ENCODE data around the gene ADPRHL1.

ADPRHL1 gene

GRCh38 chr13:113415825-113416224 lies 37.5 kb downstream of the ADPRHL1 start:
- Histone ChIP-seq H3K36me3 (ENCODE audit: insufficient read depth, low read length) (no peaks in the 10 kb centered on the region), H3K4me1 (ENCODE audit: insufficient read depth, low read length) (no peaks in the 10 kb centered on the region; the same call in 1 of the 2 replicates)

GRCh38 chr13:113415032-113415431 lies 38.3 kb downstream of the ADPRHL1 start:
- Histone ChIP-seq H3K9me3 (ENCODE audit: control insufficient read depth, insufficient read depth, low read length) (no peaks in the 10 kb centered on the region), H3K9ac (ENCODE audit: low read depth, low read length) (no peak overlapping the region), H3K4me1 (ENCODE audit: insufficient read depth, low read length) (no peaks in the 10 kb centered on the region; the same call in 1 of the 2 replicates), H3K36me3 (ENCODE audit: insufficient read depth, low read length) (no peaks in the 10 kb centered on the region)

More at GRCh38 chr13:113415825-113416224, 37.5 kb downstream of the ADPRHL1 start:
- Histone ChIP-seq H3K9ac (ENCODE audit: low read depth, low read length) (no peak overlapping the region), H3K9me3 (ENCODE audit: control insufficient read depth, insufficient read depth, low read length) (no peaks in the 10 kb centered on the region)

GRCh38 chr13:113414335-113414734 lies 39.0 kb downstream of the ADPRHL1 start:
- Histone ChIP-seq H3K4me1 (ENCODE audit: insufficient read depth, low read length) (no peaks in the 10 kb centered on the region; the same call in 1 of the 2 replicates), H3K9ac (ENCODE audit: low read depth, low read length) (no peak overlapping the region), H3K36me3 (ENCODE audit: insufficient read depth, low read length) (no peaks in the 10 kb centered on the region), H3K9me3 (ENCODE audit: control insufficient read depth, insufficient read depth, low read length) (no peaks in the 10 kb centered on the region)

DNA sequence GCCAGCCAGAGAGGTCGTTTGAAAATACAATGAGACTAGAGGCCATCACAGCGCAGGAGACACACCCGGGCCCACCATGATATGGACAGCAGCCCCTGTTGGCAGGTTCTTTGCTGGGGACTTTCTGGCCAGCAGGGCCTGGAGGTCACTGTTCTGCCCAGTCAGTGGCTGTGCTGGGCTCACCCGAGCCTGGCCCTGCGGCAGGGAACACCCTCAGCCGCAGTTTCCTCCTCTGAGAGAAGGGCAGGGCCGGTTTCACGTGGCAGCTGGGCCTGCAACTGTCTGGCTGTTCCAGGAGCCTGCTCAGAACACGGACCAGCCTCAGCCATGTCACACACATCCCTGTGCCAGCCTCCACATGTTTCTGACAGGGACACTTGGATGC lies 39.4 kb downstream of the ADPRHL1 start:
- Histone ChIP-seq H3K9ac (ENCODE audit: low read depth, low read length) (no peak overlapping the region), H3K36me3 (ENCODE audit: insufficient read depth, low read length) (no peaks in the 10 kb centered on the region), H3K4me1 (ENCODE audit: insufficient read depth, low read length) (no peaks in the 10 kb centered on the region; the same call in 1 of the 2 replicates), H3K9me3 (ENCODE audit: control insufficient read depth, insufficient read depth, low read length) (no peaks in the 10 kb centered on the region)

DNA sequence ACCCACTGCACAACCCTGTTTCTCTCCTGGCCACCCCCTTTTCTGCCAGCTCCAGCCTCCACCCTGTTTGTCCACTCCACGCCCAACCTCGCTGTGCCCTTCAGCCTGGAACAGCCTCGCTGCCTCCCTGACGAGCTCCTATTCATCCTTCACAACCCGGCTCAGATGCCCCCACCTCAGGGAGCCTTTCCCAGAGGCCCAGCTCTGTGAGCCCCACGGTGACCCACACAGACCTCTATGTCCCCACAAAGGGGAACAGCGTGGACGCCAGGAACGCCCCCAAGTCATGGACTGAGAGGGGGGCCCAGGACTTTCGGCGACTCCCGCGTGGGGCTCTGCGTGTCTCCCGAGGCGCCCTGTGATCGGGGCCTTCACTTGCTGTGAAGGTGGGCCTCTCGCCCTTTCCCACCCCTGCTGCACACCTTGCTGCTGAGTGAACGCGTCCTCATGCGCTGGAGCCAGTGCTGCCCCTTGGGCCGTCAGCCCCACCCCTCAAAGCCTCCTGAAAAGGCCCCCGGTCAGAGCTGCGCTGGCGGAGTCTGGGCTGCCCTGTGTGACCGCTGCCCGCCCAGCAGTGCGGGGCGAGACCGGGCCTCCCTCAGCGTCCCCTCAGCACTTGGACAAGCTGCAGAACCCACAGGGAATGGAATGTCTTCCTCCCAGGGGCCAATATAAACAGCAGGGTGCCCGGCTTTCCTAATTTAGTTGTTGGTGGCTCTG lies 40.0 kb downstream of the ADPRHL1 start:
- no peak overlapping the region for H3K9ac ChIP-seq (ENCODE audit: low read depth, low read length)
- H3K4me1 ChIP-seq (ENCODE audit: insufficient read depth, low read length), result no peaks in the 10 kb centered on the region; the same call in 1 of the 2 replicates
- H3K9me3 ChIP-seq (ENCODE audit: control insufficient read depth, insufficient read depth, low read length), result no peaks in the 10 kb centered on the region
- no peaks in the 10 kb centered on the region for H3K36me3 ChIP-seq (ENCODE audit: insufficient read depth, low read length)

- Histone ChIP-seq H3K9me3 (ENCODE audit: control insufficient read depth, insufficient read depth, low read length) (no peaks in the 10 kb centered on the region), H3K9ac (ENCODE audit: low read depth, low read length) (no peak overlapping the region), H3K4me1 (ENCODE audit: insufficient read depth, low read length) (no peaks in the 10 kb centered on the region; the same call in 1 of the 2 replicates), H3K36me3 (ENCODE audit: insufficient read depth, low read length) (no peaks in the 10 kb centered on the region)
Measured at GRCh38 chr13:113412440-113412839, 40.8 kb downstream of the ADPRHL1 start.

GRCh38 chr13:113411216-113412023 lies 41.9 kb downstream of the ADPRHL1 start:
- Histone ChIP-seq H3K36me3 (ENCODE audit: insufficient read depth, low read length) (no peaks in the 10 kb centered on the region), H3K9ac (ENCODE audit: low read depth, low read length) (no peak overlapping the region), H3K9me3 (ENCODE audit: control insufficient read depth, insufficient read depth, low read length) (no peaks in the 10 kb centered on the region), H3K4me1 (ENCODE audit: insufficient read depth, low read length) (no peaks in the 10 kb centered on the region; the same call in 1 of the 2 replicates)

DNA sequence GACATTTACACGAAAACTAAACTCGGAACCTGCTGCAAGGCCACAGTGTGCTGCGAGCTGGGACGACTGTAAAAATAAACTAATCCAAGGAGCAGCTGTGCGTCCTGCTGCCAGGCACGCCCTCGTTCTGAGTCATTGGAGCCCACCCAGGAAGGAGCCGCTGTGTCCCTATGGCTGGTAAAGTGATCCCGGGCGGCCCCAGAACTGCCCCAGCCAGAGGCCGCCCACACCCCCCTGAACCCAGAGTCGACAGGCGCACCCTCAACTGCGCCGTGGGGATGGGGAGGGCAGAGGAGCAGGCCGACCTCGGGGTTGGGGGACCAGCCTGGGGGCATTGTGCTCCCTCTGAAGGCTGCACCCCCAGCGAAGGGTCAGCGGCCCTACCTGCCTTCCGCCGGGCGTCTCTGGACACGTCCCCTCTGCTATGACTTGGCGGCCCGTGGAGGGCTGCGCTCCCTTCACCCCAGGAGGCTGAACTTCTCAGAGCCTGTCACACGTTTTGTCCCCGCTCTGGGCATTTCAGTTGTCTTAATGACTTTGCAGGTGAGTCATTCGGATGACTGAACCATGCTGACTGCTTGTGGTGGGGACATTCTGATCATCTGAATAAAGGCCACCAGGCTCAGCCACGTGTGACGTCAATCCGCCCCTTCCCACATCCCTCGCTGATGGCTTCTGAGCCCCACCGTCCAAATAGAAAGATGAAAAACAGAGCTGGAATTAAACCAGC lies 42.7 kb downstream of the ADPRHL1 start:
- Histone ChIP-seq H3K9ac (ENCODE audit: low read depth, low read length) (no peak overlapping the region), H3K36me3 (ENCODE audit: insufficient read depth, low read length) (no peaks in the 10 kb centered on the region), H3K4me1 (ENCODE audit: insufficient read depth, low read length) (no peaks in the 10 kb centered on the region; the same call in 1 of the 2 replicates), H3K9me3 (ENCODE audit: control insufficient read depth, insufficient read depth, low read length) (no peaks in the 10 kb centered on the region)

DNA sequence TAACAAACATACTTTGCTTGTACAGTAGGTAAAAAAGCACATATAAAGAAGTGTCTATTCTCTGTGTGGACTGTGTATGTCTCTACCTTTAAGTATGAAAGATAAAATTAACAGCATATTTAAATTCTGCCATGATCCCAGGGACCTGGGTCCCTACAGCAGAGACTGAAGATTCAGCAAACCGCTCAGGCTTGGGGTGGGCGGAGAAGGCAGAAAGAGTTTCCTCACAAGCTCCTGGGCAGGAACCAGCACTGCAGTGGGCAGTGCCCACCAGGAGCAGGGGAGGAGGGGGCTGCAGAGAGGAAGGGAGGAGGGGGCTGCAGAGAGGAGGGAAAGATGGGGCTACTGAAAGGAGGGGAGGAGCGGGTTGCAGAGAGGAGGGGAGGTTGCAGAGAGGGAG lies 44.7 kb downstream of the ADPRHL1 start:
- Histone ChIP-seq H3K36me3 (ENCODE audit: insufficient read depth, low read length) (no peaks in the 10 kb centered on the region), H3K9ac (ENCODE audit: low read depth, low read length) (no peak overlapping the region), H3K4me1 (ENCODE audit: insufficient read depth, low read length) (no peaks in the 10 kb centered on the region; the same call in 1 of the 2 replicates), H3K9me3 (ENCODE audit: control insufficient read depth, insufficient read depth, low read length) (no peaks in the 10 kb centered on the region)

DNA sequence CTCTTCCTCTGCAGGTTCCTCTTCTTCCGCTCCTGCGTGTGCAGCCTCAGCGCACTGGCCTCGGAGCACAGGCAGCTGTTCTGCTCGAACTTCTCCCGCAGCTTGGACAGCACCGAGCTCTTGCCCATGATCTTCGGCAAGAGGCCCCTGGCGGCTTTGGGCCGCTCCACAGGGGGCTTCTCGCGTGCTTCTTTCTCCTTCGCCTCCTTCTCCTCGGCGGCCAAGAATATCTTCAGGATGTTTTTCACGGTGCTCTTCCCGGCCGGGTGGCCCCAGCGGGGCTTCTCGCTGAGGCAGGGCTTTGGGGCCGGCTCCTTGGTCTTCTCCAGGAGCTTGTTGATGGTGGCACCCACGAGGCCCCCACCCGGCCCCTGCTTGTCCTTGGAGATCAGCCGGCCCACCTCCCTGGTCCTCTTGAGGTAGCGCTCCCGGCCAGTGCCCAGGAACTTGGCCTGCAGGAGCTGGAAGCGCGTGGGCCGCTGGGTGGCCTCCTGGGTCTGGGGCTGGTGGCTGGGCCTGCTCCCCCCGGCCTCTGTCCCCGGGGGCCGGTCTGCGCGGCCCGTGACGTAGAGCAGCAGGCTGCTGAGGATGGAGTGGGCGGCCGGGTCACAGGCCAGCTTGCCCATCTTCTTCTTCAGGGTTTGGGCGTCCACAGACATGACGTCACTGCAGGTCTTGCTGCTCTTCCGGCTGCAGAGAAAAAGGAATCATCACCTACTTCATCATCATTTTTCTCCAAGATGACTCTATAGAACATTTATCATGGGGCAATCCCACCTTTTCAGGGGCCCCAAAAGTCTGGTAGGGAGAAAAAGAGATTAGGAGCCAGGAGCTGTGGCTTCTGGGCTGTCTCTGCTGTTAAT lies 45.5 kb downstream of the ADPRHL1 start:
- H3K36me3 ChIP-seq (ENCODE audit: insufficient read depth, low read length), result no peaks in the 10 kb centered on the region
- no peak overlapping the region for H3K9ac ChIP-seq (ENCODE audit: low read depth, low read length)
- H3K9me3 ChIP-seq (ENCODE audit: control insufficient read depth, insufficient read depth, low read length), result no peaks in the 10 kb centered on the region
- no peaks in the 10 kb centered on the region; the same call in 1 of the 2 replicates for H3K4me1 ChIP-seq (ENCODE audit: insufficient read depth, low read length)

- H3K9me3 ChIP-seq (ENCODE audit: control insufficient read depth, insufficient read depth, low read length), result no peaks in the 10 kb centered on the region
- H3K4me1 ChIP-seq (ENCODE audit: insufficient read depth, low read length), result no peaks in the 10 kb centered on the region; the same call in 1 of the 2 replicates
- H3K9ac ChIP-seq (ENCODE audit: low read depth, low read length), result no peak overlapping the region
- H3K36me3 ChIP-seq (ENCODE audit: insufficient read depth, low read length), result no peaks in the 10 kb centered on the region
Measured at GRCh38 chr13:113407103-113407530, 46.2 kb downstream of the ADPRHL1 start.

DNA sequence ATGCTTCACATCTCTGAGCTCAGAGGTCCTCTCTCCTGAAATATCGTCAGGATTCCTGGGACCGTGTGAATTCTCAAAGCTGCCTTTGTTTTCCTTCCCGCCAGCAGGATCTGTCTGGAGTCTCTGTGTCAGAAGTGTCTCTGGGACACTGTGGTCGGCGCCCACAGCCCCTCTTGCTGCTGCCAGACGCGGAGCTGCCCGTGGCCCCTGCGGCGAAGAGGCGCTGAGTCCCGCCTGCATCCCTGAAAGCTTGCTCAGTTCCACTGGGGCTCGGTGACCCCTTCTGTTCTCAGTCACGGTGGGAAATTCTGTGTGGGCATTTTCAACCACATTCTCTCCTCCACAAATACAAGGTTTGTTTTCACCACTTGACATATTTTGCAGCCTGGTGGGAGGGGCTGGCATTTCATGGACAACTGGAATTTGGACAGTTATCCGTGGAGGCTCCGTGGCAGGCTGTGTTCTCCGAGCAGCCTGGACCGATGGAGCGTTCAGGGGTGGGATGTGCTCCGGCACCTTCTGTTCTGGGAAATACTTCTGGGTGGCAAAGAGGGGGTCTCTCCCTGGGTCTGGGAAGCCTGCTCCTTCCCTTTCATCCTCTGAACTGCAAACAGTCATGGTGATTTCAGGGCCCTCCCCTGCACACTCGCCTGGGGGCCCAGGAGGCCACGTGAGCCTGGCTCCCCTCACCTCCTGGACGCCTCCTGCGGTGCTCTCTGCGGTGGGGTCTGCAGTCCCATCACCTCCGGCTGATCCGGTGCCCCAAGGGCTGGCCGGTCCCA lies 46.8 kb downstream of the ADPRHL1 start:
- no peaks in the 10 kb centered on the region for H3K9me3 ChIP-seq (ENCODE audit: control insufficient read depth, insufficient read depth, low read length)
- H3K4me1 ChIP-seq (ENCODE audit: insufficient read depth, low read length), result no peaks in the 10 kb centered on the region; the same call in 1 of the 2 replicates
- no peak overlapping the region for H3K9ac ChIP-seq (ENCODE audit: low read depth, low read length)
- no peaks in the 10 kb centered on the region for H3K36me3 ChIP-seq (ENCODE audit: insufficient read depth, low read length)

Data from ES-I3 (cell line).